HG02884 (cell line): ENCODE data around the gene EDIL3.
"Not testable (repeated sequence)": the region's sequence is repeated elsewhere in the genome, so short reads cannot be mapped to it uniquely, and the experiment has no call there.

Experiments
- ATAC-seq: cut with Tn5 transposase; IDR thresholded peaks from one replicate; pipeline ENCODE4 v1.9.1; 2021; ENCODE audit warnings: mild to moderate bottlenecking, moderate library complexity; ENCODE audit not compliant: unreplicated experiment

EDIL3 gene

DNA sequence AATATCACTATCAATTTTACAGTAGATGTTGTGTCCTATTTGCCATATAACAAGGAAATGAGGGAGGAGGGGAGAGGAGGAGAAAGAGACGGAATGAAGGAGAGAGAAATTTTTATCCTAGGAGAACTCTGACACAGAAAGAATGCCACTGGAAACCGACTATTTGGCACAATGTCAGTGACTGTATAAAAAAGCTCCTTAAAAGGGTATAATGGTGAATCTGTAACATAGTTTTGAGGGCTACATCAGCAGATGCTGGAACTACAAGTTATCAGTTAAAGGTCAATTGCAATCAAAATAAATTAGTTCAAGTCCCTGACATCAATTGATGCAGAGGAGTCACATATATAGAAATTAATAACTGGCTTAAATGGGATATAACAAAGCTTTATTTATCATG lies 5.7 kb downstream of the EDIL3 start:
- ATAC-seq, result no peak

DNA sequence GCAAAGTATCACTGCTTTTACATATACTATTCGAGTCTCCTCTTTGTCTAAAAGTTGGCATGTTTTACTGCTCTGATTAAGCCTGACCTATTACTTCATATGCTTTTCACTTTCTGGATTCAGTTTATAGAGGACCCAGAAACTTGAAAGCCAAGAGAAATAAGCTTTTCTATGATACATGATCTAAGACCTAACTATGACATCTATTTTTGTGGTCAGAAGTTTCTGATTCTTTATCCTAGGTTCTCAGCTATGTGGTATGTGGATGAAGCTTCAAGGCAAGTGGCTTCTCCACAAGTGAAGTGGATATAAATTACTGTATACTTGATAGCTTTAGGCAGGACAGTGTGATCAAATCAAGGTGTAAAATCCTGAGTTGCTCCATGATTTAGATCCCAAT lies 6.3 kb downstream of the EDIL3 start:
- ATAC-seq, result no peak

DNA sequence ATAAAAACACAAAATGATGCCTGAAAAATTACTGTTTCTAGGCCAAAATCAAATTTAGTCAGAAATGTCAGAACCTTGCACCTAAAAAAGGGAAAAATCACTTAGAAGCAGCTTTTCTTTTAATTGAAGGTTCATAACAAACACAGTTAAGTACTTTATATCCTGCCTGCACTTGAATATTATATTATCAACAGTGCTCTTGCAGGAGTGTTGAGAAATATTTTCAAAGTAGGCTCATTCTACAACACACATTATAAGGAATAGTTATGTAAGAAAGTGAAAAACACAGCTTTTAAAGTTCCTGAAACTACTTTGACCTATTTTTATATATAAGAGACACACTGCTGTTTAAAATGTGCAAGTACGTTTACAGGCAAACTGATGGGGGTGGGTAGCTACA lies 8.3 kb downstream of the EDIL3 start:
- ATAC-seq, result no peak

DNA sequence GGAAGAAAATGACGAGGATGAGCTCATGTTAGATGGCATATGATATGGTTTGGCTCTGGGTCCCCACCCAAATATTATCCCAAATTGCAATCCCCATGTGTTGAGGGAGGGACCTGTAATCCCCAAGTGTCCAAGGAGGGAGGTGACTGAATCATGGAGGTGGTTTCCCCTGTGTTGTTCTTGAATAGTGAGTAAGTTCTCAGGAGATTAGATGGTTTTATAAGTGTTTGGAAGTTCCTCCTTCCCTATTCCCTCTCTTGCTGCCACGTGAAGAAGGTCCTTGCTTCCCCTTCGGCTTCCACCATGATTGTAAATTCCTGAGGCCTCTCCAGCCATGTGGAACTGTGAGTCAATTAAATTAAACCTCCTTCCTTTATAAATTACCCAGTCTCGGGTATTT lies 10.1 kb downstream of the EDIL3 start:
- no peak for ATAC-seq

DNA sequence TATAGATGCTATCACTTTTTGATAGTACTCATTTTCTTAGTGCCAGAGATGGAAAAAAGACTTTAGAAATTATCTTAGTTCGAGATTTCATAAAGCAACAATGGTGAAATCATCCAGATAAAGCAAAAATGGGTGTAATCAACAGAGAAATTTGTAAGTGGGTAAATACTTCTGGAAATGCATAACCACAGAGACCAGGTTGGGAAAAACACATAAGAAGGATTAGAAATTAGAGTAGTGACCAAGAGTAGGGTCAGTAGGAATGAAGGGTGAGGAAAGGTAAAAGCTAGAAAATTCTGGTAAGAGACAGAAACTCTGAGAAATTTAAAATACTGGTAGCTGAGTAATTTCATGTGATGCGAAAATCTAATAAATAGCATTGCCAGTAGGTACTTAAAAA lies 11.2 kb downstream of the EDIL3 start:
- no peak for ATAC-seq

DNA sequence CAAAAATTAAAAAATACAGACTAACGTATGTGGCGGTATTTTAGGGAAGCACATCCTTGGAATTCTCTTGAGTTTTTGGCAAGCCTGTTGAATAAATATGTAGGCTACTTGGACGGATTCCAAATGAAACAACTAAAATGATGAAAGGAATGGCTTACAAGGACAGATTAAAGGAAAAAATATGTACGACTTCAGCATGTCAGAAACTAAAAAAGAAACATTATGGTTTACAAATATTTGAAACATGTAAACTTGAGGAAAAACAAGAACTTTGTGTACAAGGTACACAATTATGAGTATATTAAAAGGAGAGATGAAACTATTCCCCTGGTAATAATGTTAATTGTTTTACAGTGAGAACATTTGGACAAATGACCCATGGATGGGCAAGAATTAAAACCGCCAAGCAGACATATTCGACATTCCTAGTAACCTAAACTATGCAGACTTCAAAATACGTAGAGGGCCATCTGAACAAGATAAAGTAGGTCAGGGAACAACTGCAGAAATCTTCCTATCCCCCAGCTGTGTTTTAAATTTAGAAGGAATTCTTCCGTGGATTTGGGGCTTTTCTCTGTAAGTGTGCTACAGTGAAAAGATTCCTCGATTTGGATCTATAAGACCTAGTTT lies 12.5 kb downstream of the EDIL3 start:
- ATAC-seq, result no peak

DNA sequence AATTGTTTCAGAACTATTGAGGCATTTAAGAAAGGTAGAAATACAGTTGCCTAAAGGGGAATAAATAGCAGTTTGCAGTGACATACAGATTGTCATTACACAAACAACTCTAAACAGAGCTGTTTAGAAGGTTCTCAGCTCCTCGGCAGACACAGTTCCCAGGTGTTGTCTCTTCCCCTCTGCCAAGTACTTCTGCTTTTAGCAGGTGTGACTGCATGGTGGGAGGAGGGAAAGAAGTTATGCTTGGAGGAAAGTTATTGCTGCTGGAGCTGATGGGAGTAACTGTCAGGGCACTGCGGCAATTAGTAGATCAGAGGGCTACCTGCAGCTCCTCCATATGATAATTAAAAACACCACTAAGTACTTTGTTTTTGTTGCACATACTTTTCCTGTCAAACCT lies 14.5 kb downstream of the EDIL3 start:
- no peak for ATAC-seq

DNA sequence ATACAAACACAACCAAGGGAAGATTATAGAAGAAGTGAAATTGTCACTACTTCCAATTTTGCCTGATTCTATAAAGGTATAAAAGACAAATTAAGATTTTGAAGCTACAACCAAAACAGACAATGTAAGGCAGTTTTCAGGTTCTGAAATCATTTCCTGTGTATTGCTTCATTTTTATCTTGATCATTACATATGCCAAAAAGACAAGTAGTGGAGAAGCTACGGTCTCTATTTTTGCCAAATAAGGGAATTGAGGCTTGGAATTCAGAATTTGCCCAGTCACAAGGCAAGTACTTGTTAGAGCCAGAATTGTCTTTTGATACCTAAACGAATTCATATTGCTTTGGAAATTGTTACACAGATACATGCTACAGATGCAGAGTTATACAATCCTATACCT lies 20.6 kb downstream of the EDIL3 start:
- no peak for ATAC-seq

DNA sequence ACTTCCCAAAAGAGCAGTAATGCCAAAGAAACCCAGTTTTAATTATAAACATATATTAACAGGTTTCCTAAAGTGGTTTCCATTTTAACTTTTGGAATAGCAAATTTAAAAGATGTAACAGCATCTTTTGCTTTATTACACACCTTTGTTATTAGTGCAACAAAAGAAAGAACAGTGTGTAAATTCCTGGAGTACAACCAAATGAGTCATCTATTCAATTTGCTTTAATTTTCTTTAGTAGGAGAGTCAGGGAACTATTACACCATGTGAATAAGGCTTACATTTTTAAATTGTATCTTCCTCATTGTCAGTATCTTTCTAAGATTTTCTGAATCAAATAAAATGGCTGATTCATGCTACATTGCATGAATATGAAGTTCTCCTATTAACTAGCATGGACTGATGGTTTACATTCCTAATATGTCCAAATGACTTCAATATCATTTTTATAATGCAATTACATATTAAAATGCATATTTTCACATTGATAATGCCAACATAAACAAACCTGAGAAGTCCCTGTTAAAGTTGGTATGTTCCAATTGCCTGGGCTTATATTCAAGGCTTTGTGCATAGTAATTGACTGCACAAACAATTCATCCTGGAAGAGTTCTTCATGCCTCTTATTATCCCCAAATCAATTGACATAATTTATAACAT lies 22.5 kb downstream of the EDIL3 start:
- no peak for ATAC-seq

DNA sequence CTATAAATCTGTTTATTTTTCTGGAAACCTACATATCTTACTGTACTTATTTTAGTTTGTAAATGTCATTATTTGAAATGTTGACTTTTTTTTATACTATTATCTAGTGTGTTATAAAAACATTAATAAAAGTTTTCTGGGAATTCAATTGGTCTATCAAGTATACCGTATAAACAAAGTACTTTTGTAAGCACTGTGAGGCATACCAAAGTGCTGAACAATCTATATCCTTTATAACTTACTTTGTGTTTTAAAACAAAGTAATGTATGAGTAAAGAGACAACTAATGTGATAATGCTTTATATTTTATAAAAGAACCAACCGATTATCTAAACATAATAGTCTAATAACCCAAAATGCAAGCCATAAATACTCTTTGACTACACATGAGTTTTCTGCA lies 23.1 kb downstream of the EDIL3 start:
- ATAC-seq, result no peak

DNA sequence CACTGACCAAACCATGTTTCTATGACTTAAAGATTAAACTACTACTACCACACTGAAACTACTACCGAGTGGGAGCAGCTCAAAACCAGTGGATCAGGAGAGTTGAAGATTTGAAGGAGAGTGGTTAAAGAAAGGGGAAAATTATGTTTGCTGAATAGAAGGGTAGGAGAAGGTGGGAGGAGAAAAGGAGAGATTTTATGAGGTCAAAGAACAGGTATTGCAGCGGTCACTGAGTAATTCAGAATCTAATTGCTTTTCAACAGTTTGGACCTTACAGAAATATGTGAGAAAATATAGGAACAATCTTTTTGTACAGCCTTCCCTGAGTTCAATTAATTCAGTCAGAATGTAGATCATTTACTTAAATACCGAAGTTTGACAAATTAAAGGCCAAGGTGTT lies 24.6 kb downstream of the EDIL3 start:
- no peak for ATAC-seq

DNA sequence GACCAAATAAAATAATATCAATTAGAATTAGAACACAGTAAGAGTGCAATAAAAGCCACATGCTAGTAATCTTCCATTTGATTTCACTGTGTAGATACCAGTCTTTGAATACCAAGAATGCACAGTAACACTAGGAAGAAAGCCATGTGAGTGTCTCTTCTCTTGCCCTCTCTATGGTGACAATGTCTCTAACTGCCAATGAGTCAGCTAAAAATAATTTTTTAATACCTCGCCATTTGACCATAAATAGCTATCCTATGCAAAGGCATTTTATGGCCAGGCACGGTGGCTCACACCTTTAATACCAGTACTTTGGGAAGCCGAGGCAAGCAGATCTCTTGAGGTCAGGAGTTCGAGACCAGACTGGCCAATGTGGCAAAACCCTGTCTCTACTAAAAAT lies 30.6 kb downstream of the EDIL3 start:
- no peak for ATAC-seq

DNA sequence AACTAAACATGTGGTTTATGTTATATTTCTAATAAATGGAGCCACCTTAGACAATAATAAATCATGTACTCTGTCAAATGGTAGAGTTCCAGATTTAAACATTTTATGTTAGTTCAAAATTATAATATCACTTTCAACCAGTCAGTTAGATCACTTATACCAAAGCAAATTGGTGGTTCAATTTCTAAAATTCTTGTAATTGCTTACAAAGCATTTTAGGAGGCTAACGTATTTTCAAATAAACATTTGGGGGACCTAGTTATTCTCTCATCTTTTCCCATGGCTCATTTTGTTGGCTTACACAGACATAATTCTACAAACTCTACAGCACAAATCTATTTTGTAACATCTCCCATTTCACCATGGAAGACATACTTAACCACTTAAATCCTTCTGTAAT lies 39.9 kb downstream of the EDIL3 start:
- no peak for ATAC-seq

DNA sequence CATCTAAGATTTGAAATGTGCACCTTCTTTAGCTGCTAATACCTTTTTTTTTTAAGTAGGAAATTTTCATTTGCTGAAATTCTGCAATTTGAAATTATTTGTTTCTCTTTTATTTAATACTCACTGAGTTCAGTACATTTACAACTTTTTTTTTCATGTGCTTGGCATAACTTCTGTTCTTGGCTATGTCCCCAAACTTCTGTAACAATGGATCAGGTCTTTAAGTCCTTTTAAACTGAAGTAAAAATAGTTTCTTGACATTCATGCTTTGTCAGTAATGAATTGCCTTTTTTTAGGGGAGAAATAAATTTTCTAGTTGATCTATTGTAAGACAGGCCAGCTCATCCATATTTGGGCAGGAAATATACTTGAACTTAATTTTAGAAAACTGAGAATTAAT lies 41.5 kb downstream of the EDIL3 start:
- no peak for ATAC-seq

DNA sequence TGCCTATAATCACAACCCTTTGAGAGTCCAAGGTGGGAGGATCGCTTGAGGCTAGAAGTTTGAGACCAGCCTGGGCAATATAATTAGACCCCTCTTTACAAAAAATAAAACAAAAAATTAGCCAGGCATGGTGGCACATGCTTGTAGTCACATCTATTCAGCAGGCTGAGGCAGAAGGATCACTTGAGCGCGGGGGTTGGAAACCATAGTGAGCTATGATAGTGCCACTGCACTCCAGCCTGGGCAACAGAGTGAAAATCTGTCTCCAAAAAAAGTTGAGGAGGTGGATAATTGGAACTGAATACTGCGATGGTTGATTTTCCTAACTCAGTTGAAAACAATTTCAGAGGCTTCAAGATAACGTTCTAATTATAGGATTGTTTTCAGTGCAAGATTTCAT lies 52.6 kb downstream of the EDIL3 start:
- ATAC-seq, result no peak

DNA sequence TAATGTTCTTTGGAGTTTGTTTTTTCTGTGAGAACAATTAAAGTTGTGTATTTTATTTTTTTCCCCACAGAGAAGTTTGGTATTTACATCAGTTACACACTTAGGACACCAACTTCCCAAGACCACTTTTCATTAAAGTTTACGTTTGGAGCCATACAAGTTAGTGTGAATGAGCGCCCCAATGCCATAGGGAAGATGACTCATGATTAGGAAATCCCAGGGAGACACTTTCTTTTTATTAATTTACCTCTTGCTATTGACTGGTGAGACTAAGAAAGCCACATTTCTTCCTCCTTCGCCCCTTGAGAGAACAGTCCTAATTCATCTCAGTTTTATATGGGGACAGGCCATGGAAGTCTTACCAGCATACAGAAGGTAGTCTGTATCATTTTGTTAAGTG lies 57.1 kb downstream of the EDIL3 start:
- no peak for ATAC-seq

DNA sequence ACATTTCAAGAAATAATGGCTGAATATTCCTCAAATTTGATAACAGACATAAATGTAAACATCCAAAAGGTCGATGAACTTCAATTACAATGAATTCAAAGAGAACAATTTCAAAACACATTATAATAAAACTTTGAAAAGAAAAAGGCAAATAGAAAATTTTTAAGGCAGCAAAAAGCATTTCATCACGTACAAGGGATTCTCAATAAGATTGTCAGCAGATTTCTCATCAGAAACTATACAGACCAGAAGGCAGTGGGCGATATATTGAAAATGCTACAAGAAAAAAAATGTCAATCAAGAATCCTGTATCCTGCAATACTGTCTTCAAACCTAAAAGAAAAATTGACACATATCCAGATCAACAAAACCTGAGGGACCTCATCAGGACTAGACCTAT lies 62.0 kb downstream of the EDIL3 start:
- ATAC-seq, result no peak

DNA sequence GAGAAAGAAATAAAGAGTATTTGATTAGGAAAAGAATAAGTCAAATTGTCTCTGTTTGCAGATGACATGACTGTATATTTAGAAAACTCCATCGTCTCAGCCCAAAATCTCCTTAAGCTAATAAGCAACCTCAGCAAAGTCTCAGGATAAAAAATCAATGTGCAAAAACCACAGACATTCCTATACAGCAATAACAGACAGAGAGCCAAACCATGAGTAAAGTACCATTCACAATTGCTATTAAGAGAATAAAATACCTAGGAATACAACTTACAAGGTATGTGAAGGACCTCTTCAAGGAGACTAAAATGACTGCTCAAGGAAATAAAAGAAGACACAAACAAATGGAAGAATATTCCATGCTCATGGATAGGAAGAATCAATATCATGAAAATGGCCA lies 66.9 kb downstream of the EDIL3 start:
- not testable (repeated sequence) for ATAC-seq

DNA sequence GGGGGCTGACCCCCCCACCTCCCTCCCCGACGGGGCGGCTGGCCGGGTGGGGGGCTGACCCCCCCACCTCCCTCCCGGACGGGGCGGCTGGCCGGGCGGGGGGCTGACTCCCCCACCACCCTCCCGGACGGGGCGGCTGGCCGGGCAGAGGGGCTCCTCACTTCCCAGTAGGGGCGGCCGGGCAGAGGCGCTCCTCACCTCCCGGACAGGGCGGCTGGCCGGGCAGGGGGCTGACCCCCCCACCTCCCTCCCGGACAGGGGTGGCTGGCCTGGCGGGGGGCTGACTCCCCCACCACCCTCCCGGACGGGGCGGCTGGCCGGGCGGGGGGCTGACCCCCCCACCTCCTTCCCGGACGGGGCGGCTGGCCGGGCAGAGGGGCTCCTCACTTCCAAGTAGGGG lies 72.4 kb downstream of the EDIL3 start:
- ATAC-seq, result not testable (repeated sequence)

DNA sequence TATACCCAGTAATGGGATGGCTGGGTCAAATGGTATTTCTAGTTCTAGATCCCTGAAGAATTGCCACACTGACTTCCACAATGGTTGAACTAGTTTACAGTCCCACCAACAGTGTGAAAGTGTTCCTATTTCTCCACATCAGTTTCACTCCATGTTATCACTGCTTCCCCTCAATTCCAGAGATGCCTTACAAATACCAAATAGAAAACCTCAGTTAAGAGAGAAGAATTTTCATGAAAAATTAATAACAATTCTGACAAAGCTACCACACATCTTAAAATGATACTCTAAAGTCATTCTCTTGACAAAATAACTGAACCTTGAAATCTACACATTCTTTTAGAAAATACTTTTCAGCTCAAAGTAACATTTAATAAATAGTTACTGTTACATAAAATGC lies 74.8 kb downstream of the EDIL3 start:
- not testable (repeated sequence) for ATAC-seq

DNA sequence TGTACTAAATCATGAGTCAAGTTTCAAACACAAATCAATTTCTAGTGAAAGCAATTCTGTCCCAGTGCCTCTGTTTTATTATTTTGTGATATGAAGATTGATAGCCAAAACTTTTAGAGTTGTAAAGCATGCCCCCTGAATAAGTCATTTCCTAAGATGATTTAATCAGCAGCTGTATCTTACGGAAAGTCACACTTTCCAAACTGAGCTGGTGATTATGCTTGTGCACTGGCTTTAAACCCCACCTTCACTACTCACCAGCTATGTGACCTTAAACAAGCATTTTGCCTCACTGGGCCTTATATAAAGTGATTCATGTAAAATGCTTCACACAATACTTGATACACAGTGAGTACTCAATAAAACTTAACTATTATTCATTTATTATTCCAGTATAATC lies 78.1 kb downstream of the EDIL3 start:
- ATAC-seq, result no peak

DNA sequence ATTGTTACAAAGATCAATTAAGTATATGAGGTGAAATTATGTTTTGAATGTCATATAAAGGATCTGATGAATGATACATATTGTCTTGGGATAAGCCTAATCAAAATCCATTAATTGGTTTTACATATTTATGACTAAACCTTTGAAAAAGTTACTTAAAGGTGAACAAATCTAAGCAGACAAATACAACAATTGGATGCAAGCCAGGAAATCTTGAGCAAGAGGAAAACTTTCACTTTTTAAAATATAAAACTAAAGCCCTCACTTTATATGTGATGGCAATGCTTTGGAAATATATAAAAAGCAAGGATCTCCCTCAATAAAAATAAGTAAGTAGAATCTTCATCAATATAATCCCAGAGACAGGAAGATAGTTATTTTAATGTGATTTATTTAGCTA lies 80.1 kb downstream of the EDIL3 start:
- no peak for ATAC-seq

DNA sequence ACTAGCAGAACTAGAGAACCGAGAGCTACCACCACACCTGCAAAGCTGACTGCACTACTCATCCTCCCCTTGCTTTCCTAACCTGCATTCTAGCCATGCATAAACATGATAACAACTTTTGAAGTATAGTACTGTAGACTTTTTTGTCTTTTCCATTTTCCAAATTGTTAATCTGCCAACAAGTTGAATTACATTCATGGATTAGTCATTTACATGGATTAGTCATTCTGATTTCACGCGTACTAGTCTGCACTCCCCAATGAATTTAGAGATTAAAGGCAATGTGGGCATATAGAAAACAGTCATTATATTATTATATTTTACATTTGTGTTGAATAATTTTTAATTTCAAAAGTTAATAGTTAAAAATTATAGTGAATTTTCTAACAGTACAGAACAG lies 81.4 kb downstream of the EDIL3 start:
- ATAC-seq, result no peak
